SK-N-SH (cell line): ENCODE data around the gene ATP8A1. TPM values are rescaled to one million over a fixed set of nuclear protein-coding genes. Genes with fewer than 3 reads are reported as not detected.
A peak's percentile ranks its signal among the peaks of the same experiment; 100 is the strongest.

ENCODE experiments used
- CTCF ChIA-PET: fragments of 300-600, 350-600 bp; formaldehyde crosslinking; extraction: SDS; loops from one replicate; lab custom pipeline; 2021; lab: Yijun Ruan, JAX
- POLR2A ChIA-PET: fragments of 350-600 bp; sonication (Branson Sonifier 250); formaldehyde crosslinking; extraction: SDS; loops from one replicate; lab custom pipeline; 2020; ENCODE audit warnings: antibody characterized with exemption, inconsistent platforms; lab: Yijun Ruan, JAX
- DNase-seq: peaks from one replicate; pipeline ENCODE4 v3.0.0; 2012
- H2AFZ ChIP-seq: fragments of 200-600 bp; sonication (generic); 2 replicates; pipeline ENCODE4 v1.8.1; 2016; ENCODE audit warnings: antibody characterized with exemption, mild to moderate bottlenecking, low read depth
- H3F3A ChIP-seq: fragments of 200-600 bp; sonication (generic); replicated peaks from 2 replicates; pipeline ENCODE3; 2016; ENCODE audit warnings: antibody characterized with exemption, mild to moderate bottlenecking; ENCODE audit not compliant: insufficient read depth
- H3K27ac ChIP-seq, 2 experiments: fragments of 200-500 bp in 1 of 2; fragments of 200-600 bp in 1 of 2; sonication (Bioruptor generic) in 1 of 2; sonication (generic), shearing (Covaris generic) in 1 of 2; 2 replicates each; pipeline versions ENCODE4 v1.5.1 to v1.6.1; 2014 to 2016; ENCODE audit warnings: low read depth in 2 of 2, inconsistent platforms in 1 of 2, low read length in 1 of 2, mild to moderate bottlenecking in 1 of 2, mixed read lengths in 1 of 2
- H3K27me3 ChIP-seq: fragments of 200-600 bp; sonication (generic), shearing (Covaris generic); 2 replicates; pipeline ENCODE4 v1.6.1; 2016; ENCODE audit warnings: mixed run types; ENCODE audit not compliant: insufficient read depth
- H3K36me3 ChIP-seq, 2 experiments: fragments of 200-500 bp in 1 of 2; fragments of 200-600 bp in 1 of 2; sonication (Bioruptor generic) in 1 of 2; sonication (generic) in 1 of 2; replicated peaks in 1 of 2; 2 replicates each; pipeline versions ENCODE3 to v1.5.1; 2014 to 2016; ENCODE audit warnings: low read length in 1 of 2, mild to moderate bottlenecking in 1 of 2; ENCODE audit not compliant: insufficient read depth in 2 of 2, control insufficient read depth in 1 of 2
- H3K4me1 ChIP-seq, 2 experiments: fragments of 200-500 bp in 1 of 2; fragments of 200-600 bp in 1 of 2; sonication (Bioruptor generic) in 1 of 2; sonication (generic), shearing (Covaris generic) in 1 of 2; 2 replicates each; pipeline versions ENCODE4 v1.5.1 to v1.6.1; 2014 to 2016; ENCODE audit warnings: low read depth in 1 of 2, low read length in 1 of 2, mixed run types in 1 of 2; ENCODE audit not compliant: insufficient read depth in 2 of 2, control insufficient read depth in 1 of 2
- H3K4me2 ChIP-seq: fragments of 200-600 bp; sonication (generic), shearing (Covaris generic); 2 replicates; pipeline ENCODE4 v1.6.1; 2017; ENCODE audit warnings: mixed run types
- H3K4me3 ChIP-seq, 2 experiments: fragments of 200-500 bp in 1 of 2; fragments of 200-600 bp in 1 of 2; sonication (Bioruptor generic) in 1 of 2; sonication (generic), shearing (Covaris generic) in 1 of 2; 2 replicates each; pipeline versions ENCODE4 v1.5.1 to v1.8.1; 2014 to 2016; ENCODE audit warnings: low read depth in 2 of 2, inconsistent platforms in 1 of 2, low read length in 1 of 2, mild to moderate bottlenecking in 1 of 2, mixed read lengths in 1 of 2, moderate library complexity in 1 of 2
- H3K79me2 ChIP-seq: fragments of 200-600 bp; sonication (generic); 2 replicates; pipeline ENCODE4 v1.8.1; 2017; ENCODE audit warnings: mild to moderate bottlenecking; ENCODE audit not compliant: insufficient read depth
- H3K9ac ChIP-seq: fragments of 200-600 bp; sonication (generic); 2 replicates; pipeline ENCODE4 v1.6.1; 2017; ENCODE audit warnings: mixed run types
- H3K9me2 ChIP-seq: fragments of 200-600 bp; sonication (generic); 2 replicates; pipeline ENCODE4 v1.6.1; 2017; ENCODE audit warnings: mixed run types
- H3K9me3 ChIP-seq: fragments of 200-600 bp; sonication (generic); 2 replicates; pipeline ENCODE4 v1.6.1; 2017; ENCODE audit warnings: mixed run types, mild to moderate bottlenecking, moderate library complexity
- H4K20me1 ChIP-seq: fragments of 200-600 bp; sonication (generic); 2 replicates; pipeline ENCODE4 v1.6.1; 2017; ENCODE audit warnings: mild to moderate bottlenecking, mixed run types; ENCODE audit not compliant: insufficient read depth
- ELF1 ChIP-seq: IDR thresholded peaks from 2 replicates; pipeline ENCODE4 v1.4.0; 2012
- EP300 ChIP-seq, 2 experiments: IDR thresholded peaks; 2 replicates each; pipeline versions ENCODE4 v1.4.0 to v1.6.1; 2012; ENCODE audit warnings: borderline replicate concordance in 1 of 2, low read depth in 1 of 2, low read length in 1 of 2
- EZH2phosphoT487 ChIP-seq: fragments of 200-600 bp; sonication (generic); IDR thresholded peaks from 2 replicates; pipeline ENCODE4 v1.6.1; 2017; ENCODE audit warnings: low read depth, mixed run types, mild to moderate bottlenecking, antibody characterized with exemption, moderate library complexity, borderline replicate concordance
- FOSL2 ChIP-seq: IDR thresholded peaks from 2 replicates; pipeline ENCODE4 v1.4.0; 2012; ENCODE audit warnings: low read depth, mild to moderate bottlenecking, moderate library complexity, borderline replicate concordance
- FOXJ3 ChIP-seq: sonication (generic); formaldehyde crosslinking; IDR thresholded peaks from 2 replicates; pipeline ENCODE4 v1.5.1; 2020; ENCODE audit warnings: mild to moderate bottlenecking, missing genetic modification reagents
- FOXM1 ChIP-seq: IDR thresholded peaks from 2 replicates; pipeline ENCODE4 v1.4.0; 2012; ENCODE audit warnings: low read depth, mild to moderate bottlenecking
- IRF3 ChIP-seq: fragments of 150-350 bp; IDR thresholded peaks from 2 replicates; pipeline ENCODE4 v1.6.1; 2016; ENCODE audit warnings: mild to moderate bottlenecking, low read depth, low read length
- MAX ChIP-seq: IDR thresholded peaks from 2 replicates; pipeline ENCODE4 v1.4.0; 2012; ENCODE audit warnings: low read depth
- MEF2A ChIP-seq: IDR thresholded peaks from 2 replicates; pipeline ENCODE4 v1.4.0; 2012; ENCODE audit warnings: low read depth, borderline replicate concordance
- MXI1 ChIP-seq: IDR thresholded peaks from 2 replicates; pipeline ENCODE4 v1.6.1; 2012; ENCODE audit warnings: mild to moderate bottlenecking, low read depth, low read length, improper control_type of control experiment
- NFIC ChIP-seq: IDR thresholded peaks from 2 replicates; pipeline ENCODE4 v1.4.0; 2012; ENCODE audit warnings: borderline replicate concordance
- NRF1 ChIP-seq: IDR thresholded peaks from 2 replicates; pipeline ENCODE4 v1.6.1; 2012; ENCODE audit warnings: low read depth, mild to moderate bottlenecking, low read length
- PBX3 ChIP-seq: IDR thresholded peaks from 2 replicates; pipeline ENCODE4; 2012
- RAD21 ChIP-seq: IDR thresholded peaks from 2 replicates; pipeline ENCODE4 v1.6.1; 2012; ENCODE audit warnings: mild to moderate bottlenecking, low read length
- REST ChIP-seq: IDR thresholded peaks from 2 replicates; pipeline ENCODE4 v1.6.1; 2012; ENCODE audit warnings: mild to moderate bottlenecking, low read depth, low read length, moderate library complexity
- RFX5 ChIP-seq: IDR thresholded peaks from 2 replicates; pipeline ENCODE4 v1.6.1; 2012; ENCODE audit warnings: mild to moderate bottlenecking, improper control_type of control experiment, low read length
- RXRA ChIP-seq: IDR thresholded peaks from 2 replicates; pipeline ENCODE4 v1.4.0; 2012; ENCODE audit warnings: low read depth, mild to moderate bottlenecking, borderline replicate concordance
- TAF1 ChIP-seq: IDR thresholded peaks from 2 replicates; pipeline ENCODE4 v1.6.1; 2012; ENCODE audit warnings: low read depth, mild to moderate bottlenecking, low read length, moderate library complexity, borderline replicate concordance
- TCF12 ChIP-seq: IDR thresholded peaks from 2 replicates; pipeline ENCODE4 v1.4.0; 2012
- USF2 ChIP-seq: fragments of 150-350 bp; IDR thresholded peaks from 2 replicates; pipeline ENCODE4 v1.6.1; 2017; ENCODE audit warnings: antibody characterized with exemption, low read length, low read depth, borderline replicate concordance
- YY1 ChIP-seq: IDR thresholded peaks from 2 replicates; pipeline ENCODE4 v1.4.0; 2012; ENCODE audit warnings: low read depth, mild to moderate bottlenecking
- WGBS: methylation state at CpG from one replicate; pipeline ENCODE4 v1.1.6; 2017; ENCODE audit warnings: low lambda C conversion rate; 5-methylcytosine and 5-hydroxymethylcytosine counted together
- polyA plus RNA-seq, 3 experiments: library from polyadenylated mRNA; depleted of rRNA; stranded (reverse); fragments of >200 nt; gene quantifications; 2 replicates each; pipeline ENCODE4 v1.2.3, GENCODE V29; 2012

Gene ATP8A1
- polyA plus RNA-seq, 1 of the 3 experiments (the other 2 are of a cell fraction): 0.38 TPM

- CTCF ChIA-PET: no interaction called here
- Histone ChIP-seq H3K27me3 (no peaks in the 10 kb centered on the region; the same call in 1 of the 2 replicates), H4K20me1 (no peaks in the 10 kb centered on the region), H3F3A (no peaks in the 10 kb centered on the region), H3K4me1 (no peaks in the 10 kb centered on the region; a peak in 2 of 4 replicates), H3K27ac (no peak overlapping the region), H3K9me3 (no peaks in the 10 kb centered on the region), H3K79me2 (no peaks in the 10 kb centered on the region), H3K9ac (no peak overlapping the region), H3K4me2 (no peak overlapping the region), H3K36me3 (no peaks in the 10 kb centered on the region), H3K9me2 (no peaks in the 10 kb centered on the region), H3K4me3 (no peak overlapping the region), H2AFZ (no peak overlapping the region)
- no peak for DNase-seq
- POLR2A ChIA-PET: no interaction called here
- TF ChIP-seq NRF1: no peak
- TF ChIP-seq EZH2phosphoT487: no peak
- TF ChIP-seq RXRA: no peak
- no peak for TF ChIP-seq USF2
- TF ChIP-seq MEF2A: no peak
- TF ChIP-seq FOXM1: no peak
- TF ChIP-seq RAD21: no peak
- no peak for TF ChIP-seq RFX5
- TF ChIP-seq NFIC: no peak
- TF ChIP-seq FOSL2: no peak
- TF ChIP-seq EP300 (IDR thresholded peaks at IDR 0.05; ENCODE audit: borderline replicate concordance in 1 of 2, low read depth in 1 of 2, low read length in 1 of 2): no peak
- TF ChIP-seq TAF1: no peak
- no peak for TF ChIP-seq IRF3
- no peak for TF ChIP-seq PBX3
- no peak for TF ChIP-seq ELF1
- TF ChIP-seq, all 33 proteins: peak for 0
- WGBS: 29% methylated on average over 3 of the region's 3 CpGs
Observed at GRCh38 chr4:42363614-42364013, 293.3 kb downstream of the ATP8A1 start.

- CTCF ChIA-PET: no interaction called here
- Histone ChIP-seq H3K79me2 (no peaks in the 10 kb centered on the region), H3F3A (no peaks in the 10 kb centered on the region), H4K20me1 (no peaks in the 10 kb centered on the region), H3K4me1 (no peaks in the 10 kb centered on the region; a peak in 2 of 4 replicates), H3K27me3 (no peaks in the 10 kb centered on the region; the same call in 1 of the 2 replicates), H2AFZ (0 out of 2 replicates have a peak overlapping the region, but pooled peaks have one; percentile 41), H3K36me3 (no peaks in the 10 kb centered on the region)
- TF ChIP-seq REST (no peak), RFX5 (no peak), TCF12 (no peak), IRF3 (no peak), YY1 (no peak), FOXJ3 (CRISPR knock-in tag) (no peak), MAX (no peak), MXI1 (no peak)
- TF ChIP-seq, all 33 proteins: peak for 0
- Histone ChIP-seq H3K27ac (no peak overlapping the region), H3K9me2 (no peaks in the 10 kb centered on the region), H3K9ac (no peak overlapping the region), H3K4me2 (no peak overlapping the region), H3K4me3 (no peak overlapping the region), H3K9me3 (no peaks in the 10 kb centered on the region)
- no peak for DNase-seq
- 26% methylated on average over 3 of the region's 3 CpGs for WGBS
- POLR2A ChIA-PET: no interaction called here
Observed at GRCh38 chr4:42362591-42362990, 294.3 kb downstream of the ATP8A1 start.
